ENCODE data around the gene DOC2A. TPM values are rescaled to one million over a fixed set of nuclear protein-coding genes. Genes with fewer than 3 reads are reported as not detected.
"Not testable (repeated sequence)": the region's sequence is repeated elsewhere in the genome, so short reads cannot be mapped to it uniquely, and the experiment has no call there.

DOC2A gene
- total RNA-seq, 1 donor from 2014 or later = 0.33 TPM

DNA sequence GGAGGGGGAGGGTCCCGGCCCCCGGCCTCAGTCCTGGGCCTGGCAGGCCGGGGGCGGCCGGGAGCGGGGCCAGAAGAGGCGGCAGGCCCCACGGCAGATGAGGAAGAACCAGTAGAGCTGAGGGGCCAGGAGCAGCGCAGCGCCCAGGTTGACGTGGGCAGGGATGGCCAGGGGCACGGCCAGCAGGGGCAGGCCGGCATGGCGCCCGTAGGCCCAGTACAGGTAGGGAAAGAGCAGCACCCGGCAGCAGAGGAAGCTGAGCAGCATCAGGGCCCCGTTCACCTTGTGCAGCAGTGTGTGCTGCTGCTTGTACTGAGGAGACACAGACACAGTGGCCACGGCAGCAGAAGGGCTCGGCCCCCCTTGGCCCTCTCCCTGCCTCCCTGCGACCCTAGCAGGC lies 14.3 kb upstream of the DOC2A start:
- TF ChIP-seq, protein P1, sequence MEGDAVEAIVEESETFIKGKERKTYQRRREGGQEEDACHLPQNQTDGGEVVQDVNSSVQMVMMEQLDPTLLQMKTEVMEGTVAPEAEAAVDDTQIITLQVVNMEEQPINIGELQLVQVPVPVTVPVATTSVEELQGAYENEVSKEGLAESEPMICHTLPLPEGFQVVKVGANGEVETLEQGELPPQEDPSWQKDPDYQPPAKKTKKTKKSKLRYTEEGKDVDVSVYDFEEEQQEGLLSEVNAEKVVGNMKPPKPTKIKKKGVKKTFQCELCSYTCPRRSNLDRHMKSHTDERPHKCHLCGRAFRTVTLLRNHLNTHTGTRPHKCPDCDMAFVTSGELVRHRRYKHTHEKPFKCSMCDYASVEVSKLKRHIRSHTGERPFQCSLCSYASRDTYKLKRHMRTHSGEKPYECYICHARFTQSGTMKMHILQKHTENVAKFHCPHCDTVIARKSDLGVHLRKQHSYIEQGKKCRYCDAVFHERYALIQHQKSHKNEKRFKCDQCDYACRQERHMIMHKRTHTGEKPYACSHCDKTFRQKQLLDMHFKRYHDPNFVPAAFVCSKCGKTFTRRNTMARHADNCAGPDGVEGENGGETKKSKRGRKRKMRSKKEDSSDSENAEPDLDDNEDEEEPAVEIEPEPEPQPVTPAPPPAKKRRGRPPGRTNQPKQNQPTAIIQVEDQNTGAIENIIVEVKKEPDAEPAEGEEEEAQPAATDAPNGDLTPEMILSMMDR (IDR thresholded peaks at IDR 0.05; ENCODE audit: insufficient read depth, low read length, poor library complexity, severe bottlenecking) = no peak
- Histone ChIP-seq H3K36me3 (ENCODE audit: control insufficient read depth, insufficient read depth, low read length) (no peaks in the 10 kb centered on the region), H3K27me3 (ENCODE audit: control insufficient read depth, insufficient read depth, low read length) (peaks cover 42% of the 10 kb centered on the region), H3K4me3 (ENCODE audit: low read depth, low read length) (no peak overlapping the region)
- DNase-seq (ENCODE audit: low read depth) = no peak

- no peak overlapping the region for H3K4me3 ChIP-seq (ENCODE audit: low read depth, low read length)
- no peak for DNase-seq (ENCODE audit: low read depth)
- TF ChIP-seq, protein P1 (IDR thresholded peaks at IDR 0.05; ENCODE audit: insufficient read depth, low read length, poor library complexity, severe bottlenecking) = no peak
- H3K36me3 ChIP-seq (ENCODE audit: control insufficient read depth, insufficient read depth, low read length) = no peaks in the 10 kb centered on the region
- peaks cover 36% of the 10 kb centered on the region for H3K27me3 ChIP-seq (ENCODE audit: control insufficient read depth, insufficient read depth, low read length)
Measured at GRCh38 chr16:30024451-30024850, 13.6 kb upstream of the DOC2A start.

GRCh38 chr16:30023586-30023985 lies 12.8 kb upstream of the DOC2A start:
- TF ChIP-seq, protein P1 (IDR thresholded peaks at IDR 0.05; ENCODE audit: insufficient read depth, low read length, poor library complexity, severe bottlenecking) = no peak
- Histone ChIP-seq H3K36me3 (ENCODE audit: control insufficient read depth, insufficient read depth, low read length) (no peaks in the 10 kb centered on the region), H3K4me3 (ENCODE audit: low read depth, low read length) (no peak overlapping the region), H3K27me3 (ENCODE audit: control insufficient read depth, insufficient read depth, low read length) (peaks cover 27% of the 10 kb centered on the region)
- no peak for DNase-seq (ENCODE audit: low read depth)

DNA sequence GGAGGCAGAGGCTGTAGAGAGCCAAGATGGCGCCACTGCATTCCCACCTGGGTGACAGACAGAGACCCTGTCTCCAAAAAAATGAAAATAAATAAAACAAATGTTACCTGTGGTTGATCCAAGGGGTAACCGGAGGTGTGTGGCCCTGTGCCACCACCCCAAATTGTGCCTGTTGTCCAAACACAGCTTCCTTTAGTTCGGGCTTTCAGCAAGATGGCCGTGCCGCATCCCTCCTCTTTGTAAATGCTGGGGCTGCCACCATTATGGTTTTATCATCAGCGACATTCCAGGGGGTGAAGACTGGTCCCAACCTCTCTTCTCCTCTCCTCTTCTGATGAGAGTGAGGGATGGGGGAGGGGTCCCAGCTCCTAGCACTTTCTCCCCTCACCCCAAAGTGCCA lies 12.1 kb upstream of the DOC2A start, which contains the start of gene C16orf92:
Gene C16orf92 (plus strand): TSS at position 312 of the 400 bp plus-strand sequence. CDS start 143 bp downstream, outside the sequence.
- no peaks in the 10 kb centered on the region for H3K36me3 ChIP-seq (ENCODE audit: control insufficient read depth, insufficient read depth, low read length)
- peaks cover 20% of the 10 kb centered on the region for H3K27me3 ChIP-seq (ENCODE audit: control insufficient read depth, insufficient read depth, low read length)
- TF ChIP-seq, protein P1 (IDR thresholded peaks at IDR 0.05; ENCODE audit: insufficient read depth, low read length, poor library complexity, severe bottlenecking) = no peak
- no peak for DNase-seq (ENCODE audit: low read depth)
- no peak within 1 kb of the TSS for H3K4me3 ChIP-seq (ENCODE audit: low read depth, low read length)

DNA sequence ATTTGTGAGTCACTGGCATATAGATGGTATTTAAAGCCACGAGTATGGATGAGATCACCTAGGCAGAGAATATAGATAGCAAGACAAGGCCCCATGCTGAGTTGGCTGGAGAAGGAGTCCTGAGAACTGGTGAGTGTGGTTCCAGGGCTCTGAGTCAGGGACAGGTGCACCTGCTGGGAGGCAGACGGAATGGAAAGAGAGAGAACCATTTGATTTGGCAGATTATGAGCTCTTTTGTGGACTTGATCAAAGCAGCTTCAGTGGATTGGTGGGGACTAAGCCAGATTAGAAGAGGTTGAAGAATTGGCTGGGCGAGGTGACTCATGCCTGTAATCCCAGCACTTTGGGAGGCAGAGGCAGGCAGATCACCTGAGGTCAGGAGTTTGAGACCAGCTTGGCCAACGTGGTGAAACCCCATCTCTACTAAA lies 7.9 kb upstream of the DOC2A start:
- Histone ChIP-seq H3K4me3 (ENCODE audit: low read depth, low read length) (no peak overlapping the region), H3K36me3 (ENCODE audit: control insufficient read depth, insufficient read depth, low read length) (no peaks in the 10 kb centered on the region), H3K27me3 (ENCODE audit: control insufficient read depth, insufficient read depth, low read length) (no peaks in the 10 kb centered on the region)
- no peak for DNase-seq (ENCODE audit: low read depth)
- TF ChIP-seq, protein P1 (IDR thresholded peaks at IDR 0.05; ENCODE audit: insufficient read depth, low read length, poor library complexity, severe bottlenecking) = no peak

GRCh38 chr16:30017937-30018336 lies 7.1 kb upstream of the DOC2A start:
- DNase-seq (ENCODE audit: low read depth); H3K36me3 ChIP-seq (ENCODE audit: control insufficient read depth, insufficient read depth, low read length); H3K4me3 ChIP-seq (ENCODE audit: low read depth, low read length); H3K27me3 ChIP-seq (ENCODE audit: control insufficient read depth, insufficient read depth, low read length): not testable (repeated sequence)

All from kidney epithelial cell (primary cell).